K562 (cell line): ENCODE data around the gene AJUBA. TPM values are rescaled to one million over a fixed set of nuclear protein-coding genes. Genes with fewer than 3 reads are reported as not detected.

Experiments used
- ATF7 ChIP-seq: fragments of 450-650 bp; IDR thresholded peaks from 2 replicates; pipeline ENCODE4 v1.7.1; 2014; ENCODE audit warnings: mild to moderate bottlenecking, moderate library complexity
- BCL6 ChIP-seq: fragments of 250-450 bp; sonication (Bioruptor Pico); IDR thresholded peaks from 2 replicates; pipeline ENCODE4 v1.4.0; 2020
- DLX4 ChIP-seq: fragments of 250-450 bp; sonication (Bioruptor Pico); IDR thresholded peaks from 2 replicates; pipeline ENCODE4 v1.6.1; 2021; ENCODE audit warnings: mild to moderate bottlenecking
- HNRNPL ChIP-seq: fragments of 200-400 bp; formaldehyde crosslinking; IDR thresholded peaks from 2 replicates; pipeline ENCODE4 v1.6.1; 2017; ENCODE audit warnings: low read depth, mild to moderate bottlenecking, low read length
- KAT2B ChIP-seq: IDR thresholded peaks from one replicate; pipeline ENCODE4 v1.6.1; 2012; ENCODE audit warnings: low read depth, mild to moderate bottlenecking, control low read depth, inconsistent platforms, low read length, moderate library complexity
- MBD2 ChIP-seq: sonication (generic); IDR thresholded peaks from 2 replicates; pipeline ENCODE4 v1.6.1; 2016; ENCODE audit warnings: low read depth, borderline replicate concordance
- MCM2 ChIP-seq: fragments of 450-650 bp; IDR thresholded peaks from 2 replicates; pipeline ENCODE4 v1.6.1; 2017; ENCODE audit warnings: low read depth, mild to moderate bottlenecking
- NFYB ChIP-seq: IDR thresholded peaks from 2 replicates; pipeline ENCODE4 v1.6.1; 2011; ENCODE audit warnings: mild to moderate bottlenecking, moderate library complexity; ENCODE audit not compliant: insufficient read length; ENCODE audit errors: extremely low read depth
- OTX1 ChIP-seq: fragments of 450-650 bp; formaldehyde crosslinking; IDR thresholded peaks from 2 replicates; pipeline ENCODE4 v1.4.0; 2022; ENCODE audit warnings: mild to moderate bottlenecking
- POLR2H ChIP-seq: IDR thresholded peaks from 2 replicates; pipeline ENCODE4 v1.6.1; 2016; ENCODE audit warnings: missing genetic modification characterization, low read depth, mild to moderate bottlenecking, control low read depth, missing compliant biosample characterization, moderate library complexity
- POLR3A ChIP-seq: IDR thresholded peaks from 2 replicates; pipeline ENCODE4 v1.6.1; 2011; ENCODE audit warnings: borderline replicate concordance, mild to moderate bottlenecking, moderate library complexity; ENCODE audit not compliant: insufficient read length, insufficient read depth; ENCODE audit errors: extremely low read depth
- SETDB1 ChIP-seq: IDR thresholded peaks from one replicate; pipeline ENCODE4 v1.6.1; 2012; ENCODE audit warnings: low read length, control low read depth, inconsistent platforms
- ZNF146 ChIP-seq: IDR thresholded peaks from one replicate; pipeline ENCODE4 v1.6.1; 2018; ENCODE audit warnings: missing compliant biosample characterization; ENCODE audit not compliant: unreplicated experiment
- ZNF212 ChIP-seq: fragments of 450-650 bp; formaldehyde crosslinking; IDR thresholded peaks from 2 replicates; pipeline ENCODE4 v1.4.0; 2020; ENCODE audit warnings: mild to moderate bottlenecking
- polyA plus RNA-seq, 8 experiments: library from polyadenylated mRNA; depleted of rRNA in 4 of 8; stranded (reverse) in 5 of 8; unstranded in 3 of 8; fragments of >200 nt; fragmentation: Nextera tagmentation in 2 of 8; fragmentation: Illumina TruSeq in 1 of 8; extraction: Ambion mirVana in 2 of 8; extraction: Trizol in 1 of 8; gene quantifications; 2 replicates each; pipeline versions ENCODE4 v1.2.1 to v1.2.3, GENCODE V29; 2011 to 2014; ENCODE audit warnings: inconsistent platforms in 1 of 8, missing spikeins in 1 of 8
- total RNA-seq, 7 experiments: library from RNA; depleted of rRNA in 6 of 7; stranded (reverse); fragments of >200 nt in 6 of 7; fragmentation: Illumina TruSeq in 2 of 7; extraction: Trizol in 2 of 7; gene quantifications; 2 replicates each; pipeline versions ENCODE4 v1.2.1 to v1.2.3, GENCODE V29; 2011 to 2021; ENCODE audit warnings: low replicate concordance in 1 of 7
- TF ChIP-seq, protein P1 (sequence below): conservative IDR thresholded peaks from 2 replicates; pipeline ENCODE4 v1.6.1; 2011; ENCODE audit warnings: low read depth, mild to moderate bottlenecking, low read length; ENCODE audit not compliant: control insufficient read depth
- TF ChIP-seq, protein P2 (sequence below): fragments of 450-650 bp; formaldehyde crosslinking; IDR thresholded peaks from 2 replicates; pipeline ENCODE4 v1.4.0; 2022; ENCODE audit warnings: missing genetic modification characterization
- TF ChIP-seq, protein P3 (sequence below): sonication (generic); formaldehyde crosslinking; IDR thresholded peaks from 2 replicates; pipeline ENCODE4 v1.8.1; 2023; ENCODE audit warnings: missing genetic modification reagents, mild to moderate bottlenecking, borderline replicate concordance
- TF ChIP-seq, protein P4 (sequence below): fragments of 250-450 bp; sonication (Bioruptor Pico); IDR thresholded peaks from 2 replicates; pipeline ENCODE4 v1.8.0; 2021; ENCODE audit warnings: moderate library complexity, mild to moderate bottlenecking, inconsistent platforms

Gene AJUBA
- total and polyA plus RNA-seq, 9 of the 15 experiments (the other 6 are each of a cell fraction or from before 2014, with no cell fraction given), result 0.73 to 4.7 (median 2.8) TPM

- TF ChIP-seq KAT2B (no peak), ZNF146 (CRISPR knock-in tag) (no peak), MBD2 (no peak; the same call in 1 of the 2 replicates), DLX4 (CRISPR knock-in tag) (no peak), POLR2H (tag) (no peak), MCM2 (no peak), SETDB1 (no peak), ATF7 (peak; percentile 88), BCL6 (no peak), POLR3A (no peak), HNRNPL (no peak), ZNF212 (no peak), OTX1 (CRISPR knock-in tag) (no peak), NFYB (no peak)
- TF ChIP-seq, protein P1, sequence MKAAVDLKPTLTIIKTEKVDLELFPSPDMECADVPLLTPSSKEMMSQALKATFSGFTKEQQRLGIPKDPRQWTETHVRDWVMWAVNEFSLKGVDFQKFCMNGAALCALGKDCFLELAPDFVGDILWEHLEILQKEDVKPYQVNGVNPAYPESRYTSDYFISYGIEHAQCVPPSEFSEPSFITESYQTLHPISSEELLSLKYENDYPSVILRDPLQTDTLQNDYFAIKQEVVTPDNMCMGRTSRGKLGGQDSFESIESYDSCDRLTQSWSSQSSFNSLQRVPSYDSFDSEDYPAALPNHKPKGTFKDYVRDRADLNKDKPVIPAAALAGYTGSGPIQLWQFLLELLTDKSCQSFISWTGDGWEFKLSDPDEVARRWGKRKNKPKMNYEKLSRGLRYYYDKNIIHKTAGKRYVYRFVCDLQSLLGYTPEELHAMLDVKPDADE, result no peak
- TF ChIP-seq, protein P2, sequence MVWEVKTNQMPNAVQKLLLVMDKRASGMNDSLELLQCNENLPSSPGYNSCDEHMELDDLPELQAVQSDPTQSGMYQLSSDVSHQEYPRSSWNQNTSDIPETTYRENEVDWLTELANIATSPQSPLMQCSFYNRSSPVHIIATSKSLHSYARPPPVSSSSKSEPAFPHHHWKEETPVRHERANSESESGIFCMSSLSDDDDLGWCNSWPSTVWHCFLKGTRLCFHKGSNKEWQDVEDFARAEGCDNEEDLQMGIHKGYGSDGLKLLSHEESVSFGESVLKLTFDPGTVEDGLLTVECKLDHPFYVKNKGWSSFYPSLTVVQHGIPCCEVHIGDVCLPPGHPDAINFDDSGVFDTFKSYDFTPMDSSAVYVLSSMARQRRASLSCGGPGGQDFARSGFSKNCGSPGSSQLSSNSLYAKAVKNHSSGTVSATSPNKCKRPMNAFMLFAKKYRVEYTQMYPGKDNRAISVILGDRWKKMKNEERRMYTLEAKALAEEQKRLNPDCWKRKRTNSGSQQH, result 0 out of 2 replicates have a peak, but pooled peaks have one; percentile 65
- TF ChIP-seq, protein P3, sequence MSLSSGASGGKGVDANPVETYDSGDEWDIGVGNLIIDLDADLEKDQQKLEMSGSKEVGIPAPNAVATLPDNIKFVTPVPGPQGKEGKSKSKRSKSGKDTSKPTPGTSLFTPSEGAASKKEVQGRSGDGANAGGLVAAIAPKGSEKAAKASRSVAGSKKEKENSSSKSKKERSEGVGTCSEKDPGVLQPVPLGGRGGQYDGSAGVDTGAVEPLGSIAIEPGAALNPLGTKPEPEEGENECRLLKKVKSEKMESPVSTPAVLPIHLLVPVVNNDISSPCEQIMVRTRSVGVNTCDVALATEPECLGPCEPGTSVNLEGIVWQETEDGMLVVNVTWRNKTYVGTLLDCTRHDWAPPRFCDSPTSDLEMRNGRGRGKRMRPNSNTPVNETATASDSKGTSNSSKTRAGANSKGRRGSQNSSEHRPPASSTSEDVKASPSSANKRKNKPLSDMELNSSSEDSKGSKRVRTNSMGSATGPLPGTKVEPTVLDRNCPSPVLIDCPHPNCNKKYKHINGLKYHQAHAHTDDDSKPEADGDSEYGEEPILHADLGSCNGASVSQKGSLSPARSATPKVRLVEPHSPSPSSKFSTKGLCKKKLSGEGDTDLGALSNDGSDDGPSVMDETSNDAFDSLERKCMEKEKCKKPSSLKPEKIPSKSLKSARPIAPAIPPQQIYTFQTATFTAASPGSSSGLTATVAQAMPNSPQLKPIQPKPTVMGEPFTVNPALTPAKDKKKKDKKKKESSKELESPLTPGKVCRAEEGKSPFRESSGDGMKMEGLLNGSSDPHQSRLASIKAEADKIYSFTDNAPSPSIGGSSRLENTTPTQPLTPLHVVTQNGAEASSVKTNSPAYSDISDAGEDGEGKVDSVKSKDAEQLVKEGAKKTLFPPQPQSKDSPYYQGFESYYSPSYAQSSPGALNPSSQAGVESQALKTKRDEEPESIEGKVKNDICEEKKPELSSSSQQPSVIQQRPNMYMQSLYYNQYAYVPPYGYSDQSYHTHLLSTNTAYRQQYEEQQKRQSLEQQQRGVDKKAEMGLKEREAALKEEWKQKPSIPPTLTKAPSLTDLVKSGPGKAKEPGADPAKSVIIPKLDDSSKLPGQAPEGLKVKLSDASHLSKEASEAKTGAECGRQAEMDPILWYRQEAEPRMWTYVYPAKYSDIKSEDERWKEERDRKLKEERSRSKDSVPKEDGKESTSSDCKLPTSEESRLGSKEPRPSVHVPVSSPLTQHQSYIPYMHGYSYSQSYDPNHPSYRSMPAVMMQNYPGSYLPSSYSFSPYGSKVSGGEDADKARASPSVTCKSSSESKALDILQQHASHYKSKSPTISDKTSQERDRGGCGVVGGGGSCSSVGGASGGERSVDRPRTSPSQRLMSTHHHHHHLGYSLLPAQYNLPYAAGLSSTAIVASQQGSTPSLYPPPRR, result no peak
- TF ChIP-seq, protein P4, sequence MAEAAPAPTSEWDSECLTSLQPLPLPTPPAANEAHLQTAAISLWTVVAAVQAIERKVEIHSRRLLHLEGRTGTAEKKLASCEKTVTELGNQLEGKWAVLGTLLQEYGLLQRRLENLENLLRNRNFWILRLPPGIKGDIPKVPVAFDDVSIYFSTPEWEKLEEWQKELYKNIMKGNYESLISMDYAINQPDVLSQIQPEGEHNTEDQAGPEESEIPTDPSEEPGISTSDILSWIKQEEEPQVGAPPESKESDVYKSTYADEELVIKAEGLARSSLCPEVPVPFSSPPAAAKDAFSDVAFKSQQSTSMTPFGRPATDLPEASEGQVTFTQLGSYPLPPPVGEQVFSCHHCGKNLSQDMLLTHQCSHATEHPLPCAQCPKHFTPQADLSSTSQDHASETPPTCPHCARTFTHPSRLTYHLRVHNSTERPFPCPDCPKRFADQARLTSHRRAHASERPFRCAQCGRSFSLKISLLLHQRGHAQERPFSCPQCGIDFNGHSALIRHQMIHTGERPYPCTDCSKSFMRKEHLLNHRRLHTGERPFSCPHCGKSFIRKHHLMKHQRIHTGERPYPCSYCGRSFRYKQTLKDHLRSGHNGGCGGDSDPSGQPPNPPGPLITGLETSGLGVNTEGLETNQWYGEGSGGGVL (CRISPR knock-in tag), result no peak
These were observed at the start of gene AJUBA (continued) for GRCh38 chr14:22982477-22983245.
